SU-DHL-6 (cell line): ENCODE data around the gene PPP2R2C.

Experiments used
- H2AFZ ChIP-seq: fragments of 200-600 bp; sonication (generic); 2 replicates; pipeline ENCODE4 v1.6.1; 2014; ENCODE audit warnings: low read depth, mild to moderate bottlenecking, moderate library complexity, mixed read lengths, antibody characterized with exemption, low read length; ENCODE audit not compliant: severe bottlenecking
- H3F3A ChIP-seq: fragments of 200-600 bp; shearing (Covaris generic); 2 replicates; pipeline ENCODE4 v1.6.0; 2016; ENCODE audit warnings: antibody characterized with exemption, mild to moderate bottlenecking; ENCODE audit not compliant: insufficient read depth
- H3K27ac ChIP-seq: fragments of 200-600 bp; sonication (generic); 2 replicates; pipeline ENCODE4 v1.5.1; 2016; ENCODE audit warnings: low read depth, mild to moderate bottlenecking, low read length, moderate library complexity, mixed read lengths
- H3K27me3 ChIP-seq: fragments of 200-600 bp; sonication (generic), shearing (Covaris generic); 2 replicates; pipeline ENCODE4 v1.6.0; 2014; ENCODE audit warnings: mild to moderate bottlenecking, low read length
- H3K36me3 ChIP-seq: fragments of 200-600 bp; sonication (generic); 2 replicates; pipeline ENCODE4 v1.6.1; 2014; ENCODE audit warnings: mild to moderate bottlenecking, low read length, mixed read lengths
- H3K4me2 ChIP-seq: fragments of 300-600, 200-600 bp; shearing (Covaris generic), sonication (generic); 2 replicates; pipeline ENCODE4 v1.6.0; 2014; ENCODE audit warnings: low read length, low read depth, mild to moderate bottlenecking; ENCODE audit not compliant: poor library complexity, severe bottlenecking
- H3K4me3 ChIP-seq: fragments of 200-600 bp; sonication (generic); 2 replicates; pipeline ENCODE4 v1.5.1; 2014; ENCODE audit warnings: antibody characterized with exemption, low read length, mild to moderate bottlenecking, mixed read lengths; ENCODE audit not compliant: insufficient read depth, poor library complexity, severe bottlenecking
- H3K79me2 ChIP-seq: fragments of 200-600 bp; sonication (generic); 2 replicates; pipeline ENCODE4 v1.6.1; 2014; ENCODE audit warnings: mild to moderate bottlenecking, low read length, moderate library complexity; ENCODE audit not compliant: insufficient read depth
- H3K9ac ChIP-seq: fragments of 200-600 bp; sonication (generic); 2 replicates; pipeline ENCODE4 v1.7.0; 2014; ENCODE audit warnings: mild to moderate bottlenecking, low read length
- H3K9me2 ChIP-seq: fragments of 200-600 bp; sonication (generic); replicated peaks from 2 replicates; pipeline ENCODE4 v1.6.1; 2014; ENCODE audit warnings: low read length; ENCODE audit not compliant: insufficient read depth
- H3K9me3 ChIP-seq: fragments of 200-600 bp; sonication (generic); 2 replicates; pipeline ENCODE4 v1.6.1; 2014; ENCODE audit warnings: low read length, mixed read lengths; ENCODE audit not compliant: insufficient read depth
- H4K20me1 ChIP-seq: fragments of 200-600 bp; sonication (generic); 2 replicates; pipeline ENCODE4 v1.6.1; 2014; ENCODE audit warnings: low read depth, mild to moderate bottlenecking, antibody characterized with exemption, low read length, moderate library complexity, mixed read lengths
- EZH2phosphoT487 ChIP-seq: fragments of 200-600 bp; sonication (generic), shearing (Covaris generic); conservative IDR thresholded peaks from 2 replicates; pipeline ENCODE4 v1.6.1; 2018; ENCODE audit warnings: mild to moderate bottlenecking, antibody characterized with exemption, low read length, moderate library complexity, mixed read lengths
- TF ChIP-seq, protein P1 (sequence below): fragments of 200-600 bp; sonication (generic); IDR thresholded peaks from one replicate; pipeline ENCODE4 v1.5.1; 2017; ENCODE audit warnings: antibody characterized with exemption, mild to moderate bottlenecking, low read length, moderate library complexity; ENCODE audit not compliant: insufficient read depth, poor library complexity, severe bottlenecking

The PPP2R2C gene

GRCh38 chr4:6480534-6481088, 8.2 kb upstream of the PPP2R2C start:
- H2AFZ ChIP-seq = no peak overlapping the region
- H3F3A ChIP-seq = no peaks in the 10 kb centered on the region
- H3K9ac ChIP-seq = no peak overlapping the region
- no peaks in the 10 kb centered on the region for H4K20me1 ChIP-seq
- H3K36me3 ChIP-seq = no peaks in the 10 kb centered on the region
- no peak overlapping the region for H3K27ac ChIP-seq
- TF ChIP-seq EZH2phosphoT487 = no peak
- TF ChIP-seq, protein P1, sequence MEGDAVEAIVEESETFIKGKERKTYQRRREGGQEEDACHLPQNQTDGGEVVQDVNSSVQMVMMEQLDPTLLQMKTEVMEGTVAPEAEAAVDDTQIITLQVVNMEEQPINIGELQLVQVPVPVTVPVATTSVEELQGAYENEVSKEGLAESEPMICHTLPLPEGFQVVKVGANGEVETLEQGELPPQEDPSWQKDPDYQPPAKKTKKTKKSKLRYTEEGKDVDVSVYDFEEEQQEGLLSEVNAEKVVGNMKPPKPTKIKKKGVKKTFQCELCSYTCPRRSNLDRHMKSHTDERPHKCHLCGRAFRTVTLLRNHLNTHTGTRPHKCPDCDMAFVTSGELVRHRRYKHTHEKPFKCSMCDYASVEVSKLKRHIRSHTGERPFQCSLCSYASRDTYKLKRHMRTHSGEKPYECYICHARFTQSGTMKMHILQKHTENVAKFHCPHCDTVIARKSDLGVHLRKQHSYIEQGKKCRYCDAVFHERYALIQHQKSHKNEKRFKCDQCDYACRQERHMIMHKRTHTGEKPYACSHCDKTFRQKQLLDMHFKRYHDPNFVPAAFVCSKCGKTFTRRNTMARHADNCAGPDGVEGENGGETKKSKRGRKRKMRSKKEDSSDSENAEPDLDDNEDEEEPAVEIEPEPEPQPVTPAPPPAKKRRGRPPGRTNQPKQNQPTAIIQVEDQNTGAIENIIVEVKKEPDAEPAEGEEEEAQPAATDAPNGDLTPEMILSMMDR = no peak
- H3K9me3 ChIP-seq = no peaks in the 10 kb centered on the region
- no peaks in the 10 kb centered on the region for H3K9me2 ChIP-seq
- H3K4me2 ChIP-seq = no peak overlapping the region
- no peak overlapping the region for H3K4me3 ChIP-seq
- no peaks in the 10 kb centered on the region for H3K27me3 ChIP-seq
- no peaks in the 10 kb centered on the region for H3K79me2 ChIP-seq

DNA sequence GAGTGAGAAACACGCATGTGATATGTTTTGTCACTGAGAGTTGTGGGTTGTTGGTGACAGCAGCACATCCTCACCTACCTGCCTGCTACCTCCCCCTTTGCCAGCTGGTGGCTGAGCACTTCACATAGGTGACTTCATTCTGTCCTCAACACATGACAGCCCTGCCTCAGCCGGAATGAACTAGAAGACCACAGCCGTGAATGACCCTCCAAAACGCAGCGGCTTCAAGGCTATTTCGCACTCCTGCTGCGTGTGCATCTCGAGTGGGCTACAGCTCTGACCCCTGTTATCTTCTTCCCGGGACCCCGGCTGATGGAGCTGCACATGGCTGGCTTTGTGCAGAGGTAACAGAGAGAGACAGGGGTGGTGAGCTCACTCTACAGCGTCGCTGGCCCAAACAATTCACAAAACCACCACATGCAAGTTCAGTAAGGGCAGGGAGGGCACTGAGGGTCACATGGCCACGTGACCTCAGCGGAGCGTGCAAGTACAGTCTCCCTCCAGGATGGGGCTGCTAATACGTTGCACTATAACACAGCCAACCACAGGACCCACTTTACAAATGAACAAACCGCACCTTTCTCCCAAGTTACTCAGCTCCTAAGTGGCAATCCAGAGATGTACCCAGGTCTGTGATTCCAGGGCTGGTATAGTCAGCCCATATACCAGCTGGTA, 6.3 kb upstream of the PPP2R2C start:
- no peak for TF ChIP-seq EZH2phosphoT487
- TF ChIP-seq, protein P1 = no peak
- Histone ChIP-seq H3K36me3 (no peaks in the 10 kb centered on the region), H2AFZ (no peak overlapping the region), H3K4me2 (no peak overlapping the region), H3F3A (no peaks in the 10 kb centered on the region), H3K79me2 (no peaks in the 10 kb centered on the region), H3K9me3 (no peaks in the 10 kb centered on the region), H3K4me3 (no peak overlapping the region), H3K27me3 (no peaks in the 10 kb centered on the region), H3K9me2 (no peaks in the 10 kb centered on the region), H3K27ac (no peak overlapping the region), H4K20me1 (no peaks in the 10 kb centered on the region), H3K9ac (no peak overlapping the region)

DNA sequence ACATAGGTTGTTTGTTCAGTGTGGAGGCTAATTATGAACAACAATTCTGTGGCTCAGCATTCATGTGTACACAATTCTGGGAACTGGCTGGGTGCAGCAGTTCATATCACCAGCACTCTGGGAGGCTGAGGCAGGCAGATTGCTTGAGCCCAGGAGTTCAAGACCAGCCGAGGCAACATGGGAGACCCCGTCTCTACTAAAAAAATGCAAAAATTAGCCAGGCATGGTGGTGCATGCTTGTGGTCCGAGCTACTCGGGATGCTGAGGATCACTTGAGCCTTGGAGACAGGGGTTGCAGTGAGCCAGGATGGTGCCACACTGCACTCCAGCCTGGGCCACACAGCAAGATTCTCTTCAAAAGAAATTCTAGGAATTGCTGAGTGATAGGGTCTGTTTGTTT, 4.5 kb upstream of the PPP2R2C start:
- H3K4me2 ChIP-seq = no peak overlapping the region
- H3K9ac ChIP-seq = no peak overlapping the region
- H3K27me3 ChIP-seq = no peaks in the 10 kb centered on the region
- no peaks in the 10 kb centered on the region for H3K9me3 ChIP-seq
- H3K27ac ChIP-seq = no peak overlapping the region
- H4K20me1 ChIP-seq = no peaks in the 10 kb centered on the region
- no peak for TF ChIP-seq EZH2phosphoT487
- TF ChIP-seq, protein P1 = no peak
- no peak overlapping the region for H2AFZ ChIP-seq
- H3K36me3 ChIP-seq = no peaks in the 10 kb centered on the region
- no peak overlapping the region for H3K4me3 ChIP-seq
- no peaks in the 10 kb centered on the region for H3K9me2 ChIP-seq
- H3K79me2 ChIP-seq = no peaks in the 10 kb centered on the region
- no peaks in the 10 kb centered on the region for H3F3A ChIP-seq
